WTC11 (cell line): ENCODE measurements around the gene CCDC181.

Experiments used
- CREM ChIP-seq: sonication (generic); formaldehyde crosslinking; IDR thresholded peaks from 2 replicates; pipeline ENCODE4 v1.8.1; 2022; ENCODE audit warnings: mild to moderate bottlenecking, missing genetic modification reagents, moderate library complexity
- JUN ChIP-seq: sonication (generic); formaldehyde crosslinking; IDR thresholded peaks from 2 replicates; pipeline ENCODE4 v1.8.0; 2023; ENCODE audit warnings: mild to moderate bottlenecking, missing genetic modification reagents
- MYBL2 ChIP-seq: sonication (generic); formaldehyde crosslinking; IDR thresholded peaks from 2 replicates; pipeline ENCODE4 v1.8.1; 2023; ENCODE audit warnings: mild to moderate bottlenecking, moderate library complexity, missing genetic modification reagents
- NFYB ChIP-seq: sonication (generic); formaldehyde crosslinking; conservative IDR thresholded peaks from 2 replicates; pipeline ENCODE4 v1.8.0; 2022; ENCODE audit warnings: low read depth, missing genetic modification reagents
- TF ChIP-seq, protein P1 (sequence below): sonication (generic); formaldehyde crosslinking; IDR thresholded peaks from 2 replicates; pipeline ENCODE4 v1.8.1; 2023; ENCODE audit warnings: mild to moderate bottlenecking, missing genetic modification reagents
- TF ChIP-seq, protein P2 (sequence below): fragments of 200-600 bp; IDR thresholded peaks from 2 replicates; pipeline ENCODE4 v1.8.0; 2022; ENCODE audit warnings: antibody characterized with exemption
- TF ChIP-seq, protein P3 (sequence below): sonication (generic); formaldehyde crosslinking; IDR thresholded peaks from 2 replicates; pipeline ENCODE4 v1.8.1; 2022; ENCODE audit warnings: mild to moderate bottlenecking, missing genetic modification reagents, moderate library complexity, borderline replicate concordance
- TF ChIP-seq, protein P4 (sequence below): sonication (generic); formaldehyde crosslinking; IDR thresholded peaks from 2 replicates; pipeline ENCODE4 v1.8.1; 2023; ENCODE audit warnings: mild to moderate bottlenecking, moderate library complexity, missing genetic modification reagents
- TF ChIP-seq, protein P5 (sequence below): sonication (generic); formaldehyde crosslinking; IDR thresholded peaks from 2 replicates; pipeline ENCODE4 v1.8.0; 2022; ENCODE audit warnings: mild to moderate bottlenecking, missing genetic modification reagents
- TF ChIP-seq, protein P6 (sequence below): fragments of 250-450 bp; sonication (Bioruptor Pico); IDR thresholded peaks from 2 replicates; pipeline ENCODE4 v2.1.2; 2022; ENCODE audit warnings: mild to moderate bottlenecking, moderate library complexity
- TF ChIP-seq, protein P7 (sequence below): fragments of 250-450 bp; sonication (Bioruptor Pico); IDR thresholded peaks from 2 replicates; pipeline ENCODE4 v1.9.0; 2021; ENCODE audit warnings: moderate library complexity, mild to moderate bottlenecking, inconsistent platforms, borderline replicate concordance

DNA sequence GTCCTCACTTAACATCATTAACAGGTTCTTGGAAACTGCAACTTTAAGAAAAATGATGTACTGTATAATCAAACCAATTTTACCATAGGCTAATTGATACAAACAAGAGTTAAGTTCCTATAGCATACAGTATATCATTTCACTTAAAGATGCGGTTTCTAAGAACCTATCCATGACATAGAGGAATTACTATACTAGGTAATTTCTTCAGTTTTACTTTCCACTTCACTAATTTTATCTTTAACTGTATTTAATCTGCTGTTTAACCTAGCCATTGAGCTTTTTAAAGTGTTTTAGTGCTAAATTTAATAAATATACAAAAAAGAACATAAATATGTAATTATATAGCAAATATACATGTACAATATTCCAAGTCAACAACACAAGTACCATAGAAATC is 30.2 kb upstream of the CCDC181 start:
- no peak for TF ChIP-seq NFYB (CRISPR knock-in tag)
- TF ChIP-seq, protein P1, sequence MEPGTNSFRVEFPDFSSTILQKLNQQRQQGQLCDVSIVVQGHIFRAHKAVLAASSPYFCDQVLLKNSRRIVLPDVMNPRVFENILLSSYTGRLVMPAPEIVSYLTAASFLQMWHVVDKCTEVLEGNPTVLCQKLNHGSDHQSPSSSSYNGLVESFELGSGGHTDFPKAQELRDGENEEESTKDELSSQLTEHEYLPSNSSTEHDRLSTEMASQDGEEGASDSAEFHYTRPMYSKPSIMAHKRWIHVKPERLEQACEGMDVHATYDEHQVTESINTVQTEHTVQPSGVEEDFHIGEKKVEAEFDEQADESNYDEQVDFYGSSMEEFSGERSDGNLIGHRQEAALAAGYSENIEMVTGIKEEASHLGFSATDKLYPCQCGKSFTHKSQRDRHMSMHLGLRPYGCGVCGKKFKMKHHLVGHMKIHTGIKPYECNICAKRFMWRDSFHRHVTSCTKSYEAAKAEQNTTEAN (CRISPR knock-in tag): no peak
- TF ChIP-seq, protein P2, sequence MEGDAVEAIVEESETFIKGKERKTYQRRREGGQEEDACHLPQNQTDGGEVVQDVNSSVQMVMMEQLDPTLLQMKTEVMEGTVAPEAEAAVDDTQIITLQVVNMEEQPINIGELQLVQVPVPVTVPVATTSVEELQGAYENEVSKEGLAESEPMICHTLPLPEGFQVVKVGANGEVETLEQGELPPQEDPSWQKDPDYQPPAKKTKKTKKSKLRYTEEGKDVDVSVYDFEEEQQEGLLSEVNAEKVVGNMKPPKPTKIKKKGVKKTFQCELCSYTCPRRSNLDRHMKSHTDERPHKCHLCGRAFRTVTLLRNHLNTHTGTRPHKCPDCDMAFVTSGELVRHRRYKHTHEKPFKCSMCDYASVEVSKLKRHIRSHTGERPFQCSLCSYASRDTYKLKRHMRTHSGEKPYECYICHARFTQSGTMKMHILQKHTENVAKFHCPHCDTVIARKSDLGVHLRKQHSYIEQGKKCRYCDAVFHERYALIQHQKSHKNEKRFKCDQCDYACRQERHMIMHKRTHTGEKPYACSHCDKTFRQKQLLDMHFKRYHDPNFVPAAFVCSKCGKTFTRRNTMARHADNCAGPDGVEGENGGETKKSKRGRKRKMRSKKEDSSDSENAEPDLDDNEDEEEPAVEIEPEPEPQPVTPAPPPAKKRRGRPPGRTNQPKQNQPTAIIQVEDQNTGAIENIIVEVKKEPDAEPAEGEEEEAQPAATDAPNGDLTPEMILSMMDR: no peak
- TF ChIP-seq, protein P3, sequence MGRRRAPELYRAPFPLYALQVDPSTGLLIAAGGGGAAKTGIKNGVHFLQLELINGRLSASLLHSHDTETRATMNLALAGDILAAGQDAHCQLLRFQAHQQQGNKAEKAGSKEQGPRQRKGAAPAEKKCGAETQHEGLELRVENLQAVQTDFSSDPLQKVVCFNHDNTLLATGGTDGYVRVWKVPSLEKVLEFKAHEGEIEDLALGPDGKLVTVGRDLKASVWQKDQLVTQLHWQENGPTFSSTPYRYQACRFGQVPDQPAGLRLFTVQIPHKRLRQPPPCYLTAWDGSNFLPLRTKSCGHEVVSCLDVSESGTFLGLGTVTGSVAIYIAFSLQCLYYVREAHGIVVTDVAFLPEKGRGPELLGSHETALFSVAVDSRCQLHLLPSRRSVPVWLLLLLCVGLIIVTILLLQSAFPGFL (CRISPR knock-in tag): no peak
- no peak for TF ChIP-seq MYBL2 (CRISPR knock-in tag)
- TF ChIP-seq, protein P4, sequence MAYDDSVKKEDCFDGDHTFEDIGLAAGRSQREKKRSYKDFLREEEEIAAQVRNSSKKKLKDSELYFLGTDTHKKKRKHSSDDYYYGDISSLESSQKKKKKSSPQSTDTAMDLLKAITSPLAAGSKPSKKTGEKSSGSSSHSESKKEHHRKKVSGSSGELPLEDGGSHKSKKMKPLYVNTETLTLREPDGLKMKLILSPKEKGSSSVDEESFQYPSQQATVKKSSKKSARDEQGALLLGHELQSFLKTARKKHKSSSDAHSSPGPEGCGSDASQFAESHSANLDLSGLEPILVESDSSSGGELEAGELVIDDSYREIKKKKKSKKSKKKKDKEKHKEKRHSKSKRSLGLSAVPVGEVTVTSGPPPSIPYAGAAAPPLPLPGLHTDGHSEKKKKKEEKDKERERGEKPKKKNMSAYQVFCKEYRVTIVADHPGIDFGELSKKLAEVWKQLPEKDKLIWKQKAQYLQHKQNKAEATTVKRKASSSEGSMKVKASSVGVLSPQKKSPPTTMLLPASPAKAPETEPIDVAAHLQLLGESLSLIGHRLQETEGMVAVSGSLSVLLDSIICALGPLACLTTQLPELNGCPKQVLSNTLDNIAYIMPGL (CRISPR knock-in tag): no peak
- TF ChIP-seq, protein P5, sequence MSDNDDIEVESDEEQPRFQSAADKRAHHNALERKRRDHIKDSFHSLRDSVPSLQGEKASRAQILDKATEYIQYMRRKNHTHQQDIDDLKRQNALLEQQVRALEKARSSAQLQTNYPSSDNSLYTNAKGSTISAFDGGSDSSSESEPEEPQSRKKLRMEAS: no peak
- TF ChIP-seq CREM (CRISPR knock-in tag): no peak
- TF ChIP-seq, protein P6, sequence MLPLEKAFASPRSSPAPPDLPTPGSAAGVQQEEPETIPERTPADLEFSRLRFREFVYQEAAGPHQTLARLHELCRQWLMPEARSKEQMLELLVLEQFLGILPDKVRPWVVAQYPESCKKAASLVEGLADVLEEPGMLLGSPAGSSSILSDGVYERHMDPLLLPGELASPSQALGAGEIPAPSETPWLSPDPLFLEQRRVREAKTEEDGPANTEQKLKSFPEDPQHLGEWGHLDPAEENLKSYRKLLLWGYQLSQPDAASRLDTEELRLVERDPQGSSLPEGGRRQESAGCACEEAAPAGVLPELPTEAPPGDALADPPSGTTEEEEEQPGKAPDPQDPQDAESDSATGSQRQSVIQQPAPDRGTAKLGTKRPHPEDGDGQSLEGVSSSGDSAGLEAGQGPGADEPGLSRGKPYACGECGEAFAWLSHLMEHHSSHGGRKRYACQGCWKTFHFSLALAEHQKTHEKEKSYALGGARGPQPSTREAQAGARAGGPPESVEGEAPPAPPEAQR (CRISPR knock-in tag): no peak
- TF ChIP-seq, protein P7, sequence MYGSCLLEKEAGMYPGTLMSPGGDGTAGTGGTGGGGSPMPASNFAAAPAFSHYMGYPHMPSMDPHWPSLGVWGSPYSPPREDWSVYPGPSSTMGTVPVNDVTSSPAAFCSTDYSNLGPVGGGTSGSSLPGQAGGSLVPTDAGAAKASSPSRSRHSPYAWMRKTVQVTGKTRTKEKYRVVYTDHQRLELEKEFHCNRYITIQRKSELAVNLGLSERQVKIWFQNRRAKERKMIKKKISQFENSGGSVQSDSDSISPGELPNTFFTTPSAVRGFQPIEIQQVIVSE: no peak
- no peak for TF ChIP-seq JUN (CRISPR knock-in tag)
